Measurements from ENCODE around the gene SPATS2.
"Not testable (repeated sequence)": the region's sequence is repeated elsewhere in the genome, so short reads cannot be mapped to it uniquely, and the experiment has no call there.

The SPATS2 gene

GRCh38 chr12:49462083-49462744 is 95.0 kb downstream of the SPATS2 start:
- DNase-seq (ENCODE audit: low read depth in 2 of 2): no peak

- no peak for DNase-seq (ENCODE audit: low read depth in 2 of 2)
Observed at GRCh38 chr12:49465132-49465531, 97.9 kb downstream of the SPATS2 start.

GRCh38 chr12:49470986-49471385 is 103.7 kb downstream of the SPATS2 start:
- DNase-seq (ENCODE audit: low read depth in 2 of 2): no peak

GRCh38 chr12:49471557-49471956 is 104.3 kb downstream of the SPATS2 start:
- no peak for DNase-seq (ENCODE audit: low read depth in 2 of 2)

- DNase-seq (ENCODE audit: low read depth in 2 of 2): no peak
Observed at GRCh38 chr12:49476091-49476490, 108.8 kb downstream of the SPATS2 start.

- DNase-seq (ENCODE audit: low read depth in 2 of 2): no peak
Observed at GRCh38 chr12:49478949-49479664, 111.8 kb downstream of the SPATS2 start.

GRCh38 chr12:49482095-49483051 is 115.1 kb downstream of the SPATS2 start:
- no peak for DNase-seq (ENCODE audit: low read depth in 2 of 2)

GRCh38 chr12:49483619-49484018 is 116.4 kb downstream of the SPATS2 start:
- no peak for DNase-seq (ENCODE audit: low read depth in 2 of 2)

- DNase-seq (ENCODE audit: low read depth in 2 of 2): no peak
Observed at GRCh38 chr12:49487605-49488004, 120.3 kb downstream of the SPATS2 start.

GRCh38 chr12:49489154-49489553 is 121.9 kb downstream of the SPATS2 start:
- no peak for DNase-seq (ENCODE audit: low read depth in 2 of 2)

GRCh38 chr12:49489720-49490119 is 122.5 kb downstream of the SPATS2 start:
- DNase-seq (ENCODE audit: low read depth in 2 of 2): no peak

- no peak for DNase-seq (ENCODE audit: low read depth in 2 of 2)
Observed at GRCh38 chr12:49491823-49492222, 124.6 kb downstream of the SPATS2 start.

GRCh38 chr12:49493900-49494299 is 126.6 kb downstream of the SPATS2 start:
- DNase-seq (ENCODE audit: low read depth in 2 of 2): no peak

GRCh38 chr12:49496417-49497360 is 129.4 kb downstream of the SPATS2 start:
- DNase-seq (ENCODE audit: low read depth in 2 of 2): no peak

GRCh38 chr12:49501895-49502294 is 134.6 kb downstream of the SPATS2 start:
- no peak for DNase-seq (ENCODE audit: low read depth in 2 of 2)

- no peak for DNase-seq (ENCODE audit: low read depth in 2 of 2)
Observed at GRCh38 chr12:49502590-49502989, 135.3 kb downstream of the SPATS2 start.

- DNase-seq (ENCODE audit: low read depth in 2 of 2): no peak
Observed at GRCh38 chr12:49503674-49504180, 136.5 kb downstream of the SPATS2 start.

GRCh38 chr12:49505672-49506071 is 138.4 kb downstream of the SPATS2 start:
- DNase-seq (ENCODE audit: low read depth in 2 of 2): no peak

- DNase-seq (ENCODE audit: low read depth in 2 of 2): no peak
Observed at GRCh38 chr12:49507139-49507538, 139.9 kb downstream of the SPATS2 start.

GRCh38 chr12:49509681-49510080 is 142.4 kb downstream of the SPATS2 start:
- not testable (repeated sequence) for DNase-seq (ENCODE audit: low read depth in 2 of 2)

- no peak for DNase-seq (ENCODE audit: low read depth in 2 of 2)
Observed at GRCh38 chr12:49511410-49511809, 144.1 kb downstream of the SPATS2 start.

All from activated CD8-positive, alpha-beta memory T cell treated with anti-CD3 and anti-CD28 coated beads for 4 hours (primary cell).